ENCODE measurements around the gene FAM180B.
"Not testable (repeated sequence)": the region's sequence is repeated elsewhere in the genome, so short reads cannot be mapped to it uniquely, and the experiment has no call there.

FAM180B gene

GRCh38 chr11:47595029-47595428 is 8.6 kb downstream of the FAM180B start:
- no peak for DNase-seq (ENCODE audit: low spot score)

DNA sequence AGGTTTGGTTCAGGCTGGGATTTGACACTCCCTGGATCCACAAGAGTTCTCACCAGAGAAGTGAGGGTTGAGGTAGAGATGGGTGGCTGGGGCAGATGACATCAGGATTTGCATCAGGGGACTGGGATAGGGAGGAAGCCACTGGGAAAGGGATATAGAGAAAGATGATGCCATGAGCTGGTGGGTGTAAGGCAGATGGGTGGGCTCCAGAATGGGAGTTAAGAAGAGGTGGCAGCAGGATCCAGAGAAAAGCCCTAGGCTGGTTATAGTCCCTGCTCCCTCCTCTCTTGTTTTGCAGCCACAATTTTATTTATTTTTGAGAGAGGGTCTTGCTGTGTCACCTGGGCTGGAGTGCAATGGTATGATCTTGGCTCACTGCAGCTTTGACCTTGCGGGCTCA is 9.5 kb downstream of the FAM180B start:
- DNase-seq (ENCODE audit: low spot score), result no peak

- DNase-seq (ENCODE audit: low spot score), result no peak
Measured at GRCh38 chr11:47599902-47600301, 13.4 kb downstream of the FAM180B start.

DNA sequence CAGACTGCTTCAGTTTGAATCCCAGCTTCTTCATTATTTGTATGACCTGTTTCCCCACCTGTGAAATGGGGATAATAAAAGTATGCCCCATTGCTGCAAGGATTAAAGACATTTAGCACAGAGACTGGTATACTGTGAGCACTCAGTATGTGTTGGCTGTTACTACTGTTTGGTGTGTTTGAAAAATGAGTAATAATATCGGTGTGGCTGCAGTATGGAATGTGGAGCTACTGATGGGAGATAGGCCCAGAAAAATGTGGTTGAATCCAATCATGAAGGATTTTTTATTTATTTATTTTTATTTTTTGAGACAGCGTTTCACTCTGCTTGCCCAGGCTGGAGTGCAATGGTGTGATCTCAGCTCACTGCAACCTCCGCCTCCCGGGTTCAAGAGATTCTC is 16.8 kb downstream of the FAM180B start:
- no peak for DNase-seq (ENCODE audit: low spot score)

- no peak for DNase-seq (ENCODE audit: low spot score)
Measured at GRCh38 chr11:47605921-47606320, 19.4 kb downstream of the FAM180B start.

GRCh38 chr11:47606731-47607130 is 20.3 kb downstream of the FAM180B start:
- no peak for DNase-seq (ENCODE audit: low spot score)

DNA sequence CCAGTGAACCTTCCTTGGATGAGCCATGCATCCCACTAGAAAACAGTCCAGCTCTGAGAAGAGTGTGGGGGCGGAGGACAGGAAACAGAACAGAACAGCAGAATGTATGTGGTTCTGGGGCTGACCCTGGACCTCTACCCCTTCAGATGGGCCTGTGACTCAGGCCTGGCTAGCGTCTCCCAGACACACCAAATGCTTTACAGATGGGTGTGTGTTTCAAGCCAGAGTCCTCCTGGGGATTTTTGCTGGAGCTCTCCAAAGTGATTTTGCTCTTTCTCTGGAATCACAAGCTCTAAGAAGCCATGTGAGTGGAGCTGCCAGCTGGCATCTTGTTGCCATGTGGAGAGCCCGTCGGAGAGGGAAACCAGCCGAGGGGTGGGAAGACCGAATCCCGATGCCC is 20.9 kb downstream of the FAM180B start:
- DNase-seq (ENCODE audit: low spot score), result no peak

DNA sequence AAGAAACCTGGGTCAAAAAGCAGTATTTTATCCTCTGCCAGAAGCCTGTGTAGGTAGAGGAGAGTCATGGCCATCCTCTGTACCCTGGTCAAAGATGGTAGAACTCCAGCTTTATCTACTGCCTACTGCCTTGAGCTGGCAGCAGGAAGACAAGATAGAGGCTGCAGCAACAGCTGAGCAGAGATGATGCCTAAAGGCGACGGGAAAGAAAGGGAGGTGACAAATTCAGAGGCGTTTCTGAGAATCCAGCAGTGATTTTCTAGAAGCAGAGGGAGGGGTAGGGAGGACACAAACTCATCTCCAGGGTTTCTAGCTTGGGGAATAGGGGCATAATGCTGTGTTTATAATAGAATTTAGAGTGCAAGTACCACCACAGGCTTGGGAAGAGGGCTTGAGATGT is 23.2 kb downstream of the FAM180B start:
- DNase-seq (ENCODE audit: low spot score), result no peak

DNA sequence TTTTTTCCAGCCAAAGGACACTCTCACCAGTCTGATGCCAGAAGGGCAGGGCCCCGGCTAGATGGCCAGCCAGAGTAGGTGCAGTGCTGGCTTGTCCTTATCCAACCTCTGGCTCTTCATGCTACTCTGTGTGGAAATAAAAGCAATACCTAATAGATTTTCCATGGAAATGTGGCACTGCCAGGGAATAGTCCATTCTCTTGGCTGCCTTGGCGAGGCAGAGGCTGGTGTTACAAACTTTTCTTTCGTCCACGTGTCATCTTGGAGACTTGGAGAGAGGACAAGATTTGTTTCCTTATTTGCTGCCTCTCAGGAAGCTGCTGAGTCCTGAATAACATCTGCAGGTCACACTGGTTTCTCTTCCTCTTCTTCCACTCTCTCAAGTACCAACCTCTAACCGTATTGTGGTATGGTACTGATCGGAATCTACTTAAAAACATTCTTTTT is 24.9 kb downstream of the FAM180B start:
- DNase-seq (ENCODE audit: low spot score), result no peak

- no peak for DNase-seq (ENCODE audit: low spot score)
Measured at GRCh38 chr11:47615249-47615648, 28.8 kb downstream of the FAM180B start.

DNA sequence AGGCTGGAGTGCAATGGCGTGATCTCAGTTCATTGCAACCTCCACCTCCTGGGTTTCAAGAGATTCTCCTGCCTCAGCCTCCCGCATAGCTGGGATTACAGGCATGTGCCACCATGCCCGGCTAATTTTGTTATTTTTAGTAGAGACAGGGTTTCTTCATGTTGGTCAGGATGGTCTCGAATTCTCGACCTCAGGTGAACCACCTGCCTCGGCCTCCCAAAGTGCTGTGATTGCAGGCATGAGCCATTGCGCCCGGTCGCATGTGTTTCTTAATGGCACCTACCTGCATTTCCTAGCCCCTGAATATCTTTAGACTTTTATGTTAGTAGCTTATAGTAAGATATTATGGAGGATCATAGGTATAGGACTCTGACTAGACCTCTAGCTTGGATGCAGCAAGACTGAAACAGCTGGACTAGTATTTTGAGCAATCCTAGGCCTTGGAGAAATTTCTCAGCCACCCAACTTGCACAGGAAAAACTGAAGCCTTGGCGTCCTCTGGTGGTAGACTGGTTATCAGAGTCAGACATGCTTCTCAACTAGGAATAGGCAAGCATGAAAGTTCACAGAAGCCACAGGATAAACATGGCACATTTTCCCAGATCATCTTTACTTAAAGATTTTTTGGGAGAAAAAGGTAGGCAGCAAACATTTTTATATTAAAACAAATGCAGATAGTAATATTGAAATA is 30.4 kb downstream of the FAM180B start:
- DNase-seq (ENCODE audit: low spot score), result no peak

DNA sequence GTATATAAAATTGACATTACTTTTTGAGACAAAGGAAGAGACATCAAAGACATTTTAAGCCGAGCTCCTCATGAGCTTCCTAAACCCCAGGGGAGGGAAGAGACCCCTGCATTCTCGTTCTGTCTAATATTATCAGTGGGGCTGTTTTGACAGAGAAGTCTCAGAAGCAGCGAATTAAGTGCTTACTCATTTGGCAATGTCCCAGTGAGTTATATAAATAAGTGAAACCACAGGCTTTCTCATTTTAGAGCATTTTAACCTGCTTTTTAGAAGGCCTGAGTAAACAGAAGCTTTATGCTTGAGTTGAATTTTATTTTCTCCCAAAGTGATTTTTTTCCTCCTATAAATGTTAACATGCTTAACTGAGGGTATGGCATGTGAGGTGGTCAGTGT is 30.9 kb downstream of the FAM180B start:
- no peak for DNase-seq (ENCODE audit: low spot score)

GRCh38 chr11:47620836-47621378 is 34.4 kb downstream of the FAM180B start:
- DNase-seq (ENCODE audit: low spot score), result no peak

- no peak for DNase-seq (ENCODE audit: low spot score)
Measured at GRCh38 chr11:47626234-47626633, 39.8 kb downstream of the FAM180B start.

DNA sequence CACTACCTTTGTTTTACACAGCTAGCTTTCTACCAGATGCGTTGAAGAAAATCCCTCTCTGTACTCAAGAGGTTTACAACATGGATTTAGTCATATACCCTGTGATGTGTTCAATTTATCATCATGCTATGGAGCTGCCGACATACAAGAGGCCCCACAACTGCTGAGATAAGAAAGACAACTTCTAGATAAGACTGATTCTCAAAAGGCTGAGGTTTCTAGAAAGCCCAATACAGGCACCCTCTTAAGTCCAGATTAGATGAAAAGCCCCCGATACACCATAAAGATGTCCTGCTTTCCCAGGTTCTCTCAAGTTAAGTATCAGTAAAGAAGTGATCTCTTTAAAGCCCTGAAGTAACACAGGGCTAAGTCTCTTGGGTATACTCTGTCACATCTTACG is 41.5 kb downstream of the FAM180B start:
- no peak for DNase-seq (ENCODE audit: low spot score)

- DNase-seq (ENCODE audit: low spot score), result no peak
Measured at GRCh38 chr11:47631473-47631872, 45.0 kb downstream of the FAM180B start.

DNA sequence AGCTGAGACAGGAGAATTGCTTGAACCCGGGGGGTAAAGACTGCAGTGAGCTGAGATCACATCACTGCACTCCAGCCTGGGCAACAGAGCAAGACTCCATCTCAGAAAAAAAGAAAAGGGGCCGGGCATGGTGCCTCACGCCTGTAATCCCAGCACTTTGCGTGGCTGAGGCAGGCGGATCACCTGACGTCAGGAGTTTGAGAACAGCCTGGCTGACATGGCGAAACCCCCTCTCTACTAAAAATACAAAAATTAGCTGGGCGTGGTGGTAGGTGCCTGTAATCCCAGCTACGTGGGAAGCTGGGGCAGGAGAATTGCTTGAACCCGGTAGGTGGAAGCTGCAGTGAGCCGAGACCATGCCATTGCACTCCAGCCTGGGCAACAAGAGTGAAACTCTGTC is 49.9 kb downstream of the FAM180B start:
- not testable (repeated sequence) for DNase-seq (ENCODE audit: low spot score)

Data from ecto neural progenitor cell (in vitro differentiated cells).